CD4-positive, alpha-beta T cell treated with Interleukin-15 for 4 hours (primary cell): Measurements from ENCODE around the gene RD3L.
"Not testable (repeated sequence)": the region's sequence is repeated elsewhere in the genome, so short reads cannot be mapped to it uniquely, and the experiment has no call there.

Source experiments
- DNase-seq: peaks from one replicate; pipeline ENCODE4 v3.0.0-alpha.2; 2020; ENCODE audit warnings: low spot score

Gene RD3L

DNA sequence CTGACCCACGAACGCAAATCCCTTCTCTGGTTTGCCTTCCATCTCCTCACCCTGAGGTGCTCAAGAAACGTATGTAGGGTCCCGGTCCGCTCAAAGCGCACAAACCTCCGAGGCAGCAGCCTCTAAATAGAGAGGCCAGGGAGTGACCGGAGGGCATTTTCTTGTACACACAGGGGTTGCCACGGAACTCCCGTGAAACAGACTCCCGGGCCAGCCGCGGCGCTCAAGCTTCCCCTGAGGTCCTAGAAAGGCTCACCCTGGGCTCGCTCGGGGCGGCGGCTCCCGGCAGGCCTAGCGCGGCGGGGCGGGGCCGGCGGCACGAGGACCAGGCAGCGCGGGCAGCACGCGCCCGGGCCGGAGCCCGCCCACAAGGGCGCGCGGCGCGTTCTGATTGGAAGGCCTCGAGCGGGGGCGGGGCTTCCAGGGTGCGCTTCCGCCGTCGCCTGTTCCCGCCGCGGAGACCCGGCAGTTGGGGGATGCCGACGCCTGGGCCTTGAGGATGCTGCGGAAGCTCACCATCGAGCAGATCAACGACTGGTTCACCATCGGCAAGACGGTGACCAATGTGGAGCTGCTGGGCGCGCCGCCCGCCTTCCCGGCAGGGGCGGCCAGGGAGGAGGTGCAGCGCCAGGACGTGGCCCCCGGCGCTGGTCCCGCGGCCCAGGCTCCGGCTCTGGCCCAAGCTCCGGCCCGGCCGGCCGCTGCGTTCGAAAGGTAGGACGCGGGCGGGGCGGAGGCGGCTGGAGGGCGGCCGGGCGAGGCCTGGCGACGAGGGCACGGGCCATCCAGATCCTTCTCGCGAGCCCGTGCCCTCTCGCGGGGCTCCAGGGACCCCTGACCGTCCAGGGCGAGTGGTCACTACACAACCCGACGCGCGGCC lies 14.1 kb downstream of the RD3L start, which contains the start of gene TDRD9:
TDRD9 (plus strand) TSS at position 446 of the 880 bp plus-strand sequence; CDS start at position 500, 54 bp downstream.
- no peak for DNase-seq

DNA sequence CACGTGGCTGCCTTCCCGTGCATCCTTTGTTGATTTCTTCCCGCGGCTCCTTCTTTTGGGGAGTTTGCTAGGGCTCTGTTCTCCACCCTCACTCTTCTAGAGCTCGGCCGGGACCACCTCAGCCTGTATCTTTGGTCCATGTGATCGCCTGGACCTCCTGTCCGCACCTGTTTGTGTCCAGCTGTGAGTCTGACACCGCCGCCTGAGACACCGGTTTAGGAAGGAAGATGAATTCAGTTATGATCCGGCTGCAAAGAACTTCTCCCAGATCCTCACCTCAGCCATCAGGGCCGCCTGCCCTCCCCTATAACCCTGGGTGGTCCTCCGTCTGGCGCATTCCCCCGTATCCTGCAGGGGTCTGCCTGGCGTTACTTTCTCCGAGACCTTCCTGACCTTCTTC lies 14.8 kb downstream of the RD3L start:
- no peak for DNase-seq

DNA sequence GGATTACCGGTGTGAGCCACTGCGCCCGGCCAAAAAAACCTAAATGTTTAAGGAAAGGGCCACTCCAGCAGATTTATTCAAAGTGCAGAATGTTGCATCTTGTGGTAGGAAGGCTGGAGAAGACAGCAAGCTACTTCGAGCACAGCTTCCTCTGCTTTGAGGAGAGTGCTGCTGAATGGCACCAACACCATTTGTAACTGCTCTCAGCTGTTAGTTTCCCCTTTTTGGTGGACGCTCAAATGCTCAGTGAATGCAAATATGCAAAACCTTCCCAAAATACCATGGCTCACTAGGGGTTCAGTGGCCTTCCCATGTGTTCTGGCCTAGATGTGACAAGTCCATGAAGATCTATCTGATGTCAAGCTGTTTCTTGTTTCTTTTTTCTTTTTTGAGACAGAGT lies 17.0 kb downstream of the RD3L start:
- DNase-seq, result no peak

DNA sequence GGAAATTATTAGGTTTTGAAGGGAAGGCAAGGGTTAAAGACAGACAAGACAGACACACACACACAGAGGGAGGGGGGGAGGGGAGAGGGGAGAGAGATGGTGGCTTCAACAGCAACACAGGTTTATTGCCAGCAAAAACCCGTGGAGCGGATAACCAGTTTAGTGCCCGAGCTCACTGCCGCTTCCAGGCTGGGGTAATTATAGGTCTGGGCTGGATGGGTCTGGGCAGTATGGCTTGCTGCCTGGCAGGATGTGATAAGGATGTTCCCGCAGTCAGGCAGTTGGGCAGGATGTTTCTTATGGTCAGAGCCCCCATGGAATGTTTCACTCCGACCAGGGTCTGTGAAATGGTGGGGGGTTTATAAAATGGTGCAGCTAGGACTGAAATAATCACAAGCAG lies 18.5 kb downstream of the RD3L start:
- no peak for DNase-seq

DNA sequence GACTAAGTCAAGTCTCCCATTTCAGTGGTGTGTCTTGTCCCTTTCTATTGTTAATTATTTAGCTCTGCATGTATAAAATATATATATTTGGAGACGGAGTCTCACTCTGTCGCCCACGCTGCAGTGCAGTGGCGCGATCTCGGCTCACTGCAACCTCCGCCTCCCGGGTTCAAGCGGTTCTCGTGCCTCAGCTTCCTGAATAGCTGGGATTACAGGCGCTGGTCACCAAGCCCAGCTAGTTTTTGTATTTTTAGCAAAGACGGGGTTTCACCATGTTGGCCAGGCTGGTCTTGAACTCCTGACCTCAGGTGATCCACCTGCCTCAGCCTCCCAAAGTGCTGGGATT lies 20.5 kb downstream of the RD3L start:
- DNase-seq, result not testable (repeated sequence)

DNA sequence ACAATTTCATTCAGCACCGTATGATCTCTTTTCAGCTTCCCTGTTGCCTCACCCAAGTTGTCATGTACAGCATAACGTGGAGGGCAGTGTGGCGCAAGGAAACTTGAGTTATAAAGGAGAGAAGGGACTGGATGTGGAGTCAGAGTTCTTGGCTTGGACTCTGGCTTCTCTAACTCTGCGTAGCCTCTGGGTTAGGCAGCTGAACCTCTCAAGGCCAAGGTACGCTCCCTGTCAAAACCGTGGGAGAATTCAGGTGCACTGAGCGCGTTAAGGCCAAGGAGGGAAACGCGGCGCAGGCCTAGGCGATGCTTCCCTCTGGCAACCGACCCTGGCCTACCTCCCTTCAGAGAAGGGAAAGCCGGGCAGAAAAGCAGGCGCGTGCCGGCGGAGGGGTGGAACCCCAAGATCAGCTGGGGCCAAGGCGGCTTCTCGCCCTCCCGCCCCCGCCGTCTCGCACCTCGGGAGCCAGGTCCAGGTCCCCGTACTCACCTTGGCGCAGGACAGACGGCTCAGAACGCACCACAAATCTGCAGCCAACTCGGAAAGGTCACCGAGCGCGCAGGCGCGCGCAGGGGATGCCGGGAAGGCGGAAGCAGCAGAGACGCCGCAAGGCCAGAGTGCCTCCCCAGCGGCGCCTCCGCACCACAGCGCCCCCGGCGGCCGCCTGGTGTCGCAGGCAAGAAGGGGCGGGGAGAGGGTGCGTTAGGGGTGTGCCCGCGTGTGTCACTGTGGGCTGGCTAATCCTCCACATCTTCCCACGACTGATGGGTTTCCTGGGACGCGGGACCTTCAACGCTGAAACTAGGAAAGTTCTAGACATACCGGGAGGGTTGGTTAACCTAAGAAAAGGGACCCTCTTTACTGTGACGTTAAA lies 21.1 kb downstream of the RD3L start:
- peak; percentile 95 for DNase-seq

DNA sequence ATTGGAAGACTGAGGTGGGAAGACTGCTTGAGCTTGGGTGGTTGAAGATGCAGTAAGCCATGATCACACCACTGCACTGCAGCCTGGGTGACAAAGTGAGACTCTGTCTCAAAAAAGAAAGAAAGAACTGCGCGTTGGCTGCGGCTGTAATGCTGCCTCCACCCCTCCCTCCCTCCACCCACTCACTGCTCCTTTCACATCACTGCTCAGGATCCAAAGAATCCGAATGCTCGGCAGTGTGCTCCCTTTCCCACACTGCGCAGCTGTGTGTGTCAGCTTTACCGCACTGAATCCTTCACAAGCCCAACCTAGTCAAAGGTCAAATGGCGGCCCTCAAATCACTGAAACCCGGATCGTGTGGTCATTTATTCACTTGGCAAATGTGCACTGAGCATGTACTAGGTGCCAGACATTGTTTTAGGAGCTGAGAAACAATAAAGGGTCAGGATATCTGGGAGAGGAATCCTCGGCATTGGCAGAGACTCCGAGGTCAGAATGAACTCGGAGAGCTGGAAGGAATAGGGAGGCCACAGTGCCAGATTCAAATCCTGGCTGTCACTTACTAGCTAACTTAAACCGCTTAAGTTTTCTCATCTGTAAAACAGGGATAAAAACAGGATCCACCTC lies 25.6 kb downstream of the RD3L start:
- DNase-seq, result no peak

DNA sequence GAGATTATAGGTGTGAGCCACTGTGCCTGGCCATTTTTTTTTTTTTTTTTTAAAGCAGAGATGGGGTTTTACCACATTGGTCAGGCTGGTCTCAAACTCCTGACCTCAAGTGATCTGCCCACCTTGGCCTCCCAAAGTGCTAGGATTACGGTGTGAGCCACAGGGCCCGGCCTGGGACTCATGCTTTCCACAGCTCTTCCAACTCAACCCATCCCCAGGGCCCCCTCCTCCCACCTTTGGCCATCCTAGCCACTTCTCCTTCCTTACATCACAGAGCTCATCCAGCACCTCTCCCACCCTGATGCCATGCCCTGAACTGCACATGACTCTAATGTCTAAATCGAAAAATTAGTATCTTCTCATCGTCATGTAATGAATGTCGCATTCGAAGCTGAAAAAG lies 26.7 kb downstream of the RD3L start:
- no peak for DNase-seq

DNA sequence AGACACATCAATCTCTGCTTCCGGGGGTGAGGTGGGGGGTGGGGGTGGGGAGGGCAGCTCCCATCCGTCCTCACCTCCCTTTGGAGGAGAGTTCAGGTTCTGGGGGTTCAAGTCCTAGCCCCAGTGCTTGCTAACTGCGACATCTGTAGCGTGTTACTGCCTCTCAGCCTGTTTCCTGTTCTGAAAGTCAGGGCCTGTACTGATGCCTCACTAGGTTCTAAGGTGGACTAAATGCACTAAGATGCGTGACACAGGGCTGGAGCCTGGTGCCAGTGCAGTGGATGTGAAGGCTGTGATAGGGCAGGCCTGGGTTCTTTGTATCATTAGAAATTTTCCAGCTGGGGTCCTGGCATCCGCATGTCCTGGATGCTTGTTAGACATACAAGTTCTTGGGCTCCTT lies 31.3 kb downstream of the RD3L start:
- DNase-seq, result no peak

DNA sequence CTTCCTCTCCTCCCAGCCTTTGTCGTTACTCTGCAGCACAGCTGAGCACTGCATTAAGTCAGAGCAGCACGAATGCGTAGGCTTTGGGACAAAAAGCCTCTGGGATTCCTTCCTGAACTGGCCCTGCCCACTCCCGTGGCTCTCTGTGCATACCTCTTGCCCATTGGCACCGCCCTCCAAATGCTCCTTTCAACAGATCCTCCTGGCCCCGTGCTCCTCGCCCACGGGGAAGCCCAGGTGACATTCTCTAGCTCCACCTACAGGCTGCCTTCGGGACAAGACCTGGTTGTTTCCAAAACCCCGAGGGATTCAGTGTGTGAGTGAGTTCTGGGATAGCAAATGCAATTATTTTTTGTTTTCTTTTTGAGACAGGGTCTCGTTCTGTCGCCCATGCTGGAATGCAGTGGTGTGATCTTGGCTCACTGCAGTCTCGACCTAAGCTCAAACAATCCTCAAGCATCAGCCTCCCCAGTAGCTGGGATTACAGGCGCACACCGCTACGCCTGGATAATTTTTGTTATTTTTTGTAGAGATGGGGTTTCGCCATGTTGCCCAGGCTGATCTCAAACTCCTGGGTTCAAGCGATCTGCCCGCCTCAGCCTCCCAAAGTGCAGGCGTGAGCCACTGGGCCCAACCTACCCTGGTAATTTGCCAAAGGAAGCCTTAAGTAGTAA lies 31.9 kb downstream of the RD3L start:
- DNase-seq, result peak; percentile 72

DNA sequence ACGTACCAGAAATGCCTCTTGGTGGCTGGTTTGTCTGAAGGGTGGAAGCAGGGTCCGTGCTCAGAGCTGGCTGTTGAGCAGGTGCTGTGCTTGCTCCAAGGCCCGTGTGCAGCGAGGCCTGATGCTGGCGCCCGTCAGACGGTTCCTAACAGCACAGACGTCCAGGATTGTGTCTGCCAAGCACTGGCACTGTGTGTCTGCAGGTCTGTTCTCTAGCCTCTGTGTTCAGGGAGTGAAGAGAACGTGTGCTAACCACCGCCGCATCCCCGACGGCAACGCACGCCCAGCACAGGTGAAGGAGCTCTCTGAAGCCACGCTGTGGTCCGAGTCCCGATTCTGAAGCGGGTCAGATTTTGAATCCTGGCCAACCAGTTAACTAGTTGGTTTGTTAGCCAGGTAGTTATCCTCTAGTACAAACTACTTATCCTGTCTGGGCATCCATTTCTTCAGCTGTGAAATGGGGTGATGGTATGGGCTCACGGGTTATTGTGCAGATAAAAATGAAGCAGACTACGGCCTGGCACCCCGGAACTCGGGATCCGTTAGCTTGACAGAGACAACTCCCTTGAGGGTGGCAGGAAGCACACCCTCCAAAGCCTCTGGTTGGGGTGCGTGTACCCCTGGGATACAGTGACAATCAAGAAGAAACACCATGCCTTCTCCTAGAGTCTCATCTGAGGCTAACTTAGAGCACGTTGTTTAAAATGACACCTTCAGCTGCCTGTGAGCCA lies 32.6 kb downstream of the RD3L start:
- DNase-seq, result no peak

DNA sequence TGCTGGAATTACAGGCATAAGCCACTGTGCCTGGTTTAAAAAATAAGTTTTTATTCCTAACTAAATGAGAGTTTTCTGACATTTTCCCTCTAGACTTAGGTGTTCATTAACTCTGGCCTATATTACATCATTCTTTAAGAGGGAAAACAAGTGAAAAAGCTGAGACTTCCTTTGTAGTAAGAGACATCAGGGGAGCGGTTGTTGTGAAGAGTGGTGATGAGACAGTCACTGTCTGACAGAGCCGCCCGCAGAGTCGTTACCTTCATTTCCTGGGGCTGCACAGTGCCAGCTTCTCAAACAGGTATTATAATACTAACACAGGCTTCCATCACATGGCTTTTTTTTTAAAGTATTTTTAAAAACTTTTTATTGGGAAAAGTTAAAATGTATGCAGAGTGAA lies 33.7 kb downstream of the RD3L start:
- peak; percentile 31 for DNase-seq

DNA sequence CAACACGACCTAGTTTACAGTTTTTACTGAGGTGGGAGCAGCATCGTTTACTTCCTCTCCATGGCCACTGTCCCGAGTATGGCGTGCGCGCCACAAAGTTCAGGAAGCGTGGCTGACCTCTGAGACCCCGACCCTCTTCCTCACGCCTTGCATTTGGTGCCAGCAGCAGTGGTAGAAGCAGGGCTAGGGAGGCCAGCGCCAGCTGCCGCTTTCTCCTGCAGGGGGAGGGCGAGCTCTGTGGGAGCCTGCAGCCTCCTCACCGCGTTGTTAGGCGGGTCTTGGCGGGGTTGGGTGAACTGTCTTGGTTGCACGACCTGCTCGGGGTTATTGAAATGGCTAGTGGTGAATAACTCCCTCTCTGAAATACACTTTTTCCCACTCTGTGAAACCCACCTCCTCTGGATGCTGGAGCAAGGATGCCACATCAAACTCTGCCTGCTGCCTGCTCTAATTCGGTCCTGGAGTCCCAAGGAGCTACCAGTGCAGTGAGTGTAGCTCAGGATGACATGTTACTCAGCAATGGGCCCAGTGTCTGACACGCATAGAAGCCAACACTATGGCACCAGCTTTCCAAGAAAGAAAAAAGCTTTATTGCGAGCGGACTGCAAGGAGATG lies 36.4 kb downstream of the RD3L start:
- peak; percentile 19 for DNase-seq

DNA sequence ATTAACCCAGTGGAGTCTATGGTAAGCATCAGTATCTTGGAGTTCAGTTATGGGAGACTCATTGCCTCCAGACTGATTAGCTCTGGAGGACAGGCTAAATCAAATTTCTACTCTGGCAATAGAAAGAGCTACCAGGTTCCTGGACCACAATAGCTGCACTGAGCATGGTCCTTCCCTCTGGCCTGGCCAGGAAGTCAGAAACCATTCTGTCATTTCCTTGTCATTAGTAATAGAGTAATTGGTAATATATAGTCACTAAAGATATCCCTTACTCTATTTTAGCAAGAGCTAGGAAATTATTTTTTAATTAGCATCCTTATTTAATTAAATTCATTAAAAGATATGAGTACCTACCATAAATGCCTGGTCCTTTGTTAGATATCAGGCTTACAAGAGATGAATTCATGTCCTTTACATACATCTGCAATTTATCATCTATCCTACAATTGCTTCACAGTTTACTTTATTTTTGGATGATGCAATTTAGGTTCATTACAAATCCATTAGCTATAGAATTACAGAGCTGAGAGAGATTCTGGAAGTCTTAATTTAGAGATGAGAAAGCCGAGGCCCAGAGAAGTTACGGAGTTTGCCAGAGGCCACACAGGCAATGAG lies 37.7 kb downstream of the RD3L start:
- DNase-seq, result no peak

DNA sequence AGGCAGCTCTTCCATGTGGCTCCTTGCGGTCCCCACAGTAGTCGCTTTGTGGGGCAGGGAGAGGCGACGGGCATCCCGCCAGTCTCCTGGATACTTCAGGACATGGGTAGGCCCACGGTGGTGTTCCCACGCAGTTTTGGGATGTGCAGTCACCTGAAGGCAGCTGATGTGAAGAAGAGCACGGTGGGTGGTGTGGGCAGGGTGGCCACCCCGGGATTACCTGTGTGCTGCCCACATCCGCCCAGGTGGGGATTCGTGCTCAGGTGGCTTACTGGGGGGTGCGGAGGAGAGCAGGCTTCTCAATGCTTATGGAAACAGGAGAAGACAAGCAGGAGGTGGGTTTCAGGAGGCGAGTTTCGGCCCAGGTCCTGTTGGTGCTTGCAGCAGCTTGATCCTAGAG lies 42.5 kb downstream of the RD3L start:
- no peak for DNase-seq

DNA sequence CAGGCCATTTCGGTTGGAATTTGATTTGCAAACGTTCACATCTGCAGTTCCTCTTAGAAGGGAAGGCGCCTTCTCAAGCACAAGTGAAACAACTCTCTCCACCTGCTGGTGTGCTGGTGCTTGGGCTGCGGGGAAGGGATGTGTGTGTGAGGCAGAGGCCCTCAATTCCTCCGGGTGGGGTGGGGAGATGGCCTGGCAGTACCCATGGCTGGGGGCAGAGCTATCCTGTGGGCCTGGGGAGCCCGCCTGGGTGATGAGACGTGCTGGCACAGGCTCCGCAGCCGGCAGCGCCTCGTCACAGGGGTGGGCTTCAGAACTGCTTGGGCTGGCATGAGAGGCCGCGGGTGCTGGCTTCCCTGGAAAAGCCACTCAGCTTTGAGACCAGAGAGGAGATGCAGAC lies 43.0 kb downstream of the RD3L start:
- DNase-seq, result no peak

DNA sequence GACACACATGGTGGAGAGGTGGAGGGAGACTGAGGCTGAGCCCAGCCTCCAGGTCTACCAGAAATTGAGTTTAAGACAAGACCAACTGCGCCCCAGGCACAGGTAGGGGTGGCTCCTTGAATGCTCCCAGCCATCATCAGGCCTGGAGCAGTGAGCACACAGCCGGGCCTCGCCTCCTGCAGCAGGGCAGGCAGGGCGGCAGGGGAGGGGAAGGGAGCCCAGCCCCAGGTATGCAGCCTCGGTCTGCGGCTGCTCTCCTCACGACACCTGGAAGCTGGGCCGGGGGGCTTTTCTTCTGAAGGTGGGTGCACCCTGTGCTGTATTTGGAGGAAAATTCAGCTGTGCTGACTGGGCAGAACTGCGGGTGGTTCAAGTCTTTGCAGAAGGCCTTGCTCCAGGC lies 43.6 kb downstream of the RD3L start:
- DNase-seq, result no peak

DNA sequence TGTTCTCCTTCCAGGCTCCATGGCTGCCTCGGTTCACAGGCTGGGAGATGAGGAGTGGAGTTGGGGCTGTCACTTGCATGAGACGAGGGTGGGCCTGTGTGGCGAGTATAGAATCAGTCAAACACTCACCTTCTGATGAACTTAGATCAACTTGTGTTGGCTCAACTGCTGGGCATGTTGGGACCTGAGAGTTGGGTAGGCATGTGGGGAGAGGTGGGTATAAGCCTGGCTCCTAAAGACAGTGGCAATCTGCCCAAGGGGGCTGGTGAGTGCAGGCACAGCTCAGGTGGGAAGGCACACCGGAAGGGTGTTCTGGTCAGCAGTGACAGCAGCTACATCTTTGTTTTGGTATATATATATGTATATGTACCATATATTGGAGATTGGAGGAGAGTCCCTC lies 44.1 kb downstream of the RD3L start:
- no peak for DNase-seq

DNA sequence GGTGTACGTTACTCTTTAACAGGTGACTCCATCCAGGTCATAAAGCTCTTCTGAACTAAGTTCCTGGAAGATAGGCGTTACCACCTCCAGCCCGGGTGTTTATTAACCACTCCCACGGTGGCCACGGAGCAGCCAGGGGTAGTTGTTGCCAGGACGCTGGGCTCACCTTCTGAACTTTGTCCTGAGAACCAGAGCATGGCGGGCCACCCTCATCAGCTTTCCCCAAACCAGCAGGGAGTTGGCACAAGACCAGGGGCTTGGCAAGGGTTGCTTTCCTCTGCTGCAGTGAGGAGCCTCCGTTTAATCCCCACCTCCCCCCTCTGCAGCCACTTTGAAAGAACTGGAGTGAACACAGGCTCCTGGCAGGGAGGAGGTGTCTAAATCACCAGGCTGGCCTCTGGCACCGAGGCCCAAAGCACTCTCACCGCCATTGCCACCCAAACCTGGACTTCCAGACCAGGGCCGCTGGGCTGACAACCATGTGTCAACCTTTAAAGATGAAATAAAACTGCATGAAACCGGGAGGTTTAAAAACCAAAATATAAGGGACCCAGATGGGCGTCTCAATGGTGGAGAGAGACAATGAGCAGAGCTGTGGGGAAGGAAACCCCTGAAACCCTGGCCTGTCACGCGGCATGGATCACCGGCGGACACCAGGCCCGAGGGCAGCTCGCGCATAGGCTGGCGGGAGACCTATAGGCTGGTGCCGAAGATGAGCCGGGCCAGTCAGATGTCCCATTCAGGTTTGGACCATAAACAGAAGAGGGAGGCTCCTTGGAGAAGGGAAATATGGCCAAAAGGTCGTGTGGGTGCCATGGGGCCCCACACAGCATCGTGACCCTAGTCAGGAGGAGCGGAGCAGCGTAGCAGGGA lies 45.0 kb downstream of the RD3L start:
- no peak for DNase-seq

DNA sequence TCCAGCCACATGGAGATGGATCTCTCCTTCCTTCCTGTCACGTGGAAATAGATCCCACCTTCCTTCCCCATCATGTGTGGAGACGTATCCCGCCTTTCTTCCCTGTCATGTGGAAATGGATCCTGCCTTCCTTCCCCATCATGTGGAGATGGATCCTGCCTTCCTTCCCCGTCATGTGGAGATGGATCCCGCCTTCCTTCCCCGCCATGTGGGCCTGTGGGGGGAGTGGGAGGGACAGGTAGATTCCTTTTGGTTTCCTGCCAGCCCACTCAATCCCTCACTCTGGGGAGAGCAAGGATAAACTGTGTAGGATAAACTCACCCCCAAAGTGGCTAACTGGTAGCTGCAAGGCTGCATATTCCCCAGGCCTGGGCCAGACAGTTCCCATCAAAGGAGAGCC lies 45.8 kb downstream of the RD3L start:
- DNase-seq, result no peak
